GM12872 (cell line): ENCODE results near the gene ELMO1.

Experiments used
- TF ChIP-seq, protein P1 (sequence below): IDR thresholded peaks from 3 replicates; pipeline ENCODE4 v1.5.1; 2011; ENCODE audit warnings: low read depth, mild to moderate bottlenecking, low read length, moderate library complexity; ENCODE audit not compliant: insufficient read depth

Gene ELMO1

GRCh38 chr7:37290731-37291130, 157.9 kb downstream of the ELMO1 start:
- TF ChIP-seq, protein P1, sequence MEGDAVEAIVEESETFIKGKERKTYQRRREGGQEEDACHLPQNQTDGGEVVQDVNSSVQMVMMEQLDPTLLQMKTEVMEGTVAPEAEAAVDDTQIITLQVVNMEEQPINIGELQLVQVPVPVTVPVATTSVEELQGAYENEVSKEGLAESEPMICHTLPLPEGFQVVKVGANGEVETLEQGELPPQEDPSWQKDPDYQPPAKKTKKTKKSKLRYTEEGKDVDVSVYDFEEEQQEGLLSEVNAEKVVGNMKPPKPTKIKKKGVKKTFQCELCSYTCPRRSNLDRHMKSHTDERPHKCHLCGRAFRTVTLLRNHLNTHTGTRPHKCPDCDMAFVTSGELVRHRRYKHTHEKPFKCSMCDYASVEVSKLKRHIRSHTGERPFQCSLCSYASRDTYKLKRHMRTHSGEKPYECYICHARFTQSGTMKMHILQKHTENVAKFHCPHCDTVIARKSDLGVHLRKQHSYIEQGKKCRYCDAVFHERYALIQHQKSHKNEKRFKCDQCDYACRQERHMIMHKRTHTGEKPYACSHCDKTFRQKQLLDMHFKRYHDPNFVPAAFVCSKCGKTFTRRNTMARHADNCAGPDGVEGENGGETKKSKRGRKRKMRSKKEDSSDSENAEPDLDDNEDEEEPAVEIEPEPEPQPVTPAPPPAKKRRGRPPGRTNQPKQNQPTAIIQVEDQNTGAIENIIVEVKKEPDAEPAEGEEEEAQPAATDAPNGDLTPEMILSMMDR: no peak

DNA sequence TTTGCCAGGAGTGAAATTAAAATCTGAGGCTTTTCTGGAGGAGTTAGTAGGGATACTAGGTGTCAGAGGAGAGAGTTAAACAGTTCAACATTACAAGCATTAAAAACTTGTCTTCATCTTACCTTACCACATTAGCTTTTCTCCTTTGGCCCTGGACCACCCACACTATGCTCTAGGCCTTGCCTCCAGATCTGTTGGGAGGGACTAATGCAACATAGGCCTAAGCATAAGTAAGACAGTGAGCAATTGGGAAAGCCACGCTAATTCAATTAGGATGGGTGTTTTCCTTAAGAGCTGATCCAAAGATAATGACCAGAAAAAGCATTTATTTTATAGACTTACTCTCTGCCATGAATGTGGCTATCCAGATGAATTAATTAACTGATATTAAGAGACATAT, 158.9 kb downstream of the ELMO1 start:
- TF ChIP-seq, protein P1: no peak

GRCh38 chr7:37289367-37289766, 159.3 kb downstream of the ELMO1 start:
- TF ChIP-seq, protein P1: no peak

- TF ChIP-seq, protein P1: no peak
Observed at GRCh38 chr7:37287131-37287855, 161.4 kb downstream of the ELMO1 start.

DNA sequence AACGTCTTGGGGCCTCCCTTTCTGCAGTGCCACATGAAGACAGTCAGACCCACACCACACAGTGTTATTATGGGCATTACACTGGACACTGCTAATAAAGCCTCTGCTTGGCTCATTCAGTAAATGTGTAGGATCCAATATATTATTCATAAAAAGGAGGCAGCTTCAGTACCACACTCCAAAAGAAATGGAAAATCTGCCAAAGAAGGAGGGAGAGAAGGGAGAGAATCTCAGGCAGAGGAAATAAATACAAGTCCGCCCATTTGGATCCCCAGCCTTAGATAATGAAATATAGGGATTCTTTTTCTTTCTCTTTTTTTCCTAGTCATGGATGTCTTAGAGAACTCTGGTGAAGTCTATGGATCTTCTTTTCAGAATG, 162.2 kb downstream of the ELMO1 start:
- TF ChIP-seq, protein P1: no peak

DNA sequence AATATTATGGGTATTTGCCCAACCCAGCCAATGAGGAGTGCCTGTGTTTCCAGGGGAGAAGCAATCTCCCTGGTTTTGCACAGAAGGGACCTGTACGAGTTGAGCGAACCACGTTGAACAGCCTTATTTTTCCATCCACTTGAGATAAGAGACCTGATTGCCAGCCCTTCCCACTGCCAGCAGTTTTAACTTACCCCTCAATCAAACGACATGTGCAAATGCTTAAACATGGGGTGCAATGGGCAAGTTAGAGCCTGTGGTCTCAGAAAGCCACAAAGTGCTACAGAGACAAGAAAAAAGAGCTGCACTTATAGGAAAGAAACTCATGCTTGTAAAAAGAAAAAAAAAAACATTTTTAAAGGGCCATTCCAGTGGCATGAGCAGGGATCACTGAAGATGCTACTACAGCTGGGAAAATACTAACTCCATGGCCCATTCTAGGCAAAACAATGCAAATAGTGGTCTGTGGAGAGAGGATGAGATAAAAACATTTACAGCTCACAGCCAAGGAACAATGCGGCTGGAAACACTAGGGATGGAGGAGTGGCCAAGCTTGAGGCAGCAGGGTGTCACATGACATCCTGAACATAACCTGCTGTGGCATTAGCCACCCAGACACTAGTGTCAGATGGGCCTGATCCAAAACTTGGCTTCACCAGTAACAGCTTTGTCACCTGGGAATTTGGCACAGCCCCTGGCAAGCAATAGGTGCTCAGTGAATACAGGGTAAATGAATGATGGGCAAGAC, 162.8 kb downstream of the ELMO1 start:
- TF ChIP-seq, protein P1: no peak

GRCh38 chr7:37284805-37285231, 163.8 kb downstream of the ELMO1 start:
- TF ChIP-seq, protein P1: peak; percentile 89
